Astrocyte of the spinal cord (primary cell): ENCODE results near the gene CCDC112.

Source experiments
- DNase-seq: peaks from one replicate; pipeline ENCODE4 v3.0.0; 2011; ENCODE audit warnings: low read depth, low spot score
- H3K4me3 ChIP-seq: 2 replicates; pipeline ENCODE4 v1.5.1; 2011; ENCODE audit warnings: low read depth, mild to moderate bottlenecking, low read length, moderate library complexity
- CTCF ChIP-seq: IDR thresholded peaks from 2 replicates; pipeline ENCODE4 v1.5.1; 2012; ENCODE audit warnings: low read depth, mild to moderate bottlenecking, low read length, inconsistent platforms
- in situ Hi-C: cut with HindIII; loops from 2 replicates; pipeline ENCODE4 v1.10.0; 2017; ENCODE audit warnings: low sequenced_read_pairs

The CCDC112 gene

GRCh38 chr5:115296124-115297022, at the start of gene CCDC112:
Gene CCDC112, minus strand, starts transcription at chr5:115296654. Its CDS starts 111 bp downstream, at chr5:115296543.
- peak within 1 kb of the TSS; percentile 80 for H3K4me3 ChIP-seq
- in situ Hi-C loops = no loop called here
- peak; percentile 78 for DNase-seq
- no peak for TF ChIP-seq CTCF

GRCh38 chr5:115345344-115345743, 48.9 kb upstream of the CCDC112 start:
- in situ Hi-C loops = no loop called here
- no peak overlapping the region for H3K4me3 ChIP-seq
- no peak for DNase-seq
- no peak for TF ChIP-seq CTCF

- no peak for TF ChIP-seq CTCF
- peak; percentile 73 for DNase-seq
- no peak overlapping the region for H3K4me3 ChIP-seq
- in situ Hi-C loops = no loop called here
Measured at GRCh38 chr5:115343855-115344254, 47.4 kb upstream of the CCDC112 start.

- no peak for DNase-seq
- H3K4me3 ChIP-seq = no peak overlapping the region
- in situ Hi-C loops = no loop called here
- no peak for TF ChIP-seq CTCF
Measured at GRCh38 chr5:115342590-115343377, 46.3 kb upstream of the CCDC112 start.

GRCh38 chr5:115341745-115342144, 45.3 kb upstream of the CCDC112 start:
- no peak for DNase-seq
- in situ Hi-C loops = no loop called here
- TF ChIP-seq CTCF = no peak
- no peak overlapping the region for H3K4me3 ChIP-seq

GRCh38 chr5:115338851-115339250, 42.4 kb upstream of the CCDC112 start:
- in situ Hi-C loops = no loop called here
- no peak overlapping the region for H3K4me3 ChIP-seq
- DNase-seq = no peak
- TF ChIP-seq CTCF = no peak
